OCI-LY3 (cell line): ENCODE data around the gene ACAN.

Source experiments
- CTCF ChIP-seq: fragments of 200-600, 300-600 bp; sonication (generic); IDR thresholded peaks from 2 replicates; pipeline ENCODE4 v1.5.1; 2014; ENCODE audit warnings: antibody characterized with exemption, low read length, low read depth
- EZH2phosphoT487 ChIP-seq: fragments of 200-600 bp; shearing (Covaris generic); IDR thresholded peaks from 2 replicates; pipeline ENCODE4 v1.6.1; 2018; ENCODE audit warnings: antibody characterized with exemption, mixed run types, low read depth

- TF ChIP-seq CTCF (no peak), EZH2phosphoT487 (no peak)
Measured at GRCh38 chr15:88800738-88801137, 2.5 kb upstream of the ACAN start.
